DMS153 treated with DMSO at 0.1 percent for 48 hours (cell line): ENCODE data around the gene HSPB9.
"Not testable (repeated sequence)": the region's sequence is repeated elsewhere in the genome, so short reads cannot be mapped to it uniquely, and the experiment has no call there.

Source experiments
- DNase-seq: peaks from one replicate; lab custom pipeline; 2025; ENCODE audit not compliant: unreplicated experiment; lab: John Stamatoyannopoulos, UW

Gene HSPB9

GRCh38 chr17:42141382-42141781, 18.8 kb downstream of the HSPB9 start:
- DNase-seq: no peak

GRCh38 chr17:42142371-42142896, 19.8 kb downstream of the HSPB9 start:
- no peak for DNase-seq

DNA sequence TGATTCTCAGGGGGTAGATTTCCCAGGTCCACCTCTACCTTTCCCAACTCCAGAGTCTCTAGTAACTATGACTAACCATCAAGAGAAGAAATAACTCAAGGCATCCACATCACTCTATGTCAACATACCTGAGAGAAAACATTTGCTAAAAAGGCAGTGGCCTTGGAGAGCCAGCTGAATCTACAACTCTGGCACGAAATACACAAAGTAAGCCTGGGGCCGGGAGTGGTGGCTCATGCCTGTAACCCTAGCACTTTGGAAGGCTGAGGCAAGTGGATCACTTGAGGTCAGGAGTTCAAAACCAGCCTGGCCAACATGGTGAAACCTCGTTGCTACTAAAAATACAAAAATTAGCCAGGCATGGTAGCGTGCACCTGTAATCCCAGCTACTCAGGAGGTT, 20.5 kb downstream of the HSPB9 start:
- not testable (repeated sequence) for DNase-seq

DNA sequence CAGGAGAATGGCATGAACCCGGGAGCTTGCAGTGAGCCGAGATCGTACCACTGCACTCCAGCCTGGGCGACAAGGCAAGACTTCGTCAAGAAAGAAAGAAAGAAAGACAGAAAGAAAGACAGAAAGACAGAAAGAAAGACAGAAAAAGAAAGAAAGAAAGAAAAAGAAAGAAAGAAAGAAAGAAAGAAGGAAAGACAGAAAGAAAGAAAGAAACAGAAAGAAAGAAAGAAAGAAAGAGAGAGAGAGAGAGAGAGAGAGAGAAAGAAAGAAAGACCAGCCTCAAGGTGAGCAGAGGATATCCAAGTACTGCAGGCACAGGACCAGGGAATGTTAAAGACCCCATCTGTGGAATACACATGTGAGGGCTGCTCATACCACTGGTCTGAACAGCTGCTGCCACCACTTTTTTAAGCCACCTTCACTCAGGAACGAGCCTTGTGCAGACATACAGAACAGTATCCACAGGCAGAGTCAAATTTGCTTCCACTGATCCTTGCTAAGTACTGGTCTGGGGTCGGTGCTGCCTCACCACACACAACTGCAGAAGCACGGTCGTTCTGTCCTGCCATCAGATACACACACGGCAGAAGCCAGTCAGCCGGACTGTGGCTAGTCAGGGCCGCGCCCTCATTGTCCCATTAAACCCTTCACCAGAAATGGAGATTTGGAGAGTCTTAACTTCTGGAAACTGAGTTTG, 24.5 kb downstream of the HSPB9 start:
- DNase-seq: no peak

DNA sequence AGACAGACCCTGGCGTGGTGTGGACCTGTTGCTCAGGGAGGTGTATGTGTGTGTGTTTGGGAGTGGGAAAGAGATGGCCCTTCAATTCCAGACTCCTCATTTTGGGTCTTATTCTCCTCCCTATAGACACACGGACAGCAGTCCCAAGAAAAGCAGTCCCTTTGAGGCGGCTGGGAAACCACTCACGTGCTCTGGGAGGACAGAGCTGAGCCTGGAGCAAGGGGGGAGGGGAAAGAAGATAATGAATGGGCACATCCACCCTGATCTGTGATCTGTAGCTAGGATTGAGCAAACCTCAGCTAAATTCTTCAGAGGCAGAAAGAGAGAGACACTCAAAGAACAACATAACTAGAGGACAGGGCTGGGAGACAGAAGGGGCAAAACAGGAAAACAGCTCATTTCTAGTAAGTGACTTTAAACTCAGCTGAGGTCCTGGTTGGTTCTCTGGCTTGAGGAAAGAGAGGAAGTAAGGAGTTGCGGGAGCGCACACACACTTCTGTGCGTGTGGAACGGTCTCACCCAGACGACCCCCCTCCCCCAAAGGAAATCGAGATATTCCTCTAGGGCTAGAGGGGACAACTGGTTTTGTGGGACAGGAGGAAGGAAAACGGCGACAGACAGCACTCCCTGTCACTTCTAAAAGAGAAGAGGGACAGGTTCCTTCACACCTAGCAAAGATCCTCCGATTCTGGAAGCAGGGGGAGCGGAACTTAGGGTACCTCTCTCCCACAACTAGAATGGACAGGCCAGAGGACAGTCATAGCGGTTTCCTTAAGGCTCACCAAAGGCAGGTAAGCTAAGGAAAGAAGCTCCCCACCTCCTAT, 31.5 kb downstream of the HSPB9 start:
- DNase-seq: no peak

GRCh38 chr17:42155614-42156045, 33.0 kb downstream of the HSPB9 start:
- DNase-seq: no peak

DNA sequence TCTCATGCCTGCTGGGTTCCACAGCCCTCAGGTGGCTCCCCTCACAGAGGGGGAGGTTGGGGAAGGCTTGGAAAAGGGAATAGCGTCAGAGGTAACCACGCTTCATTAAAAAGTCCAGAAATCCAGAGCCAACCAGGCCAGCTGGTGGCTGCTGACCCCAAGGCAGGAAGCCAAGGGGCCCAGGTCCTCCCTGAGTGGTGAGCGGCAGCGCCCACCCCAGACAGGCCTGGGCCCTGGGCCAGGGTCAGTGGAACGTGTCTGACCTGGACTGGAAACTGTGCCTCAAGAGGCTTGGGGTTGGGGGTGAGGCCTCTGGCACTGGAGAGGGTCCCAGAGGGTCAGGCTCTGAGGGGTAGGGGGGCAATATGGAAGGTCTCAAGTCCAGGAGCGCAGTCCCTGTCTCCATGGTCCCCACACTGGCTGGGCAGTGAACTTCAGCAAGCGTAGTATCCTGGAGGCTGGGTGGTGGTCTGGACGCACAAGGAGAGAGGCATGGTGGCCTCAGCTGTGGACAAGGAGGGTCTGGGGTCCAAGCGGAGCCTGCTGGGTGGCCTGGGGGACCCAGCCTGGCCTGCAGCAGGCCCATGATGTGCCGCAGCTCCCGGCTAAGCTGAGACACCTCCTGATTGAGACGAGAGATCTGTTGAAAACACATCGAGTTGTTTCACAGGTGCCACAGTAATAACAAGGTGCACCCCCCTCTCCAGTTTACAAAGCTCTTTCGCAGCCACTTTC, 37.4 kb downstream of the HSPB9 start:
- DNase-seq: no peak

DNA sequence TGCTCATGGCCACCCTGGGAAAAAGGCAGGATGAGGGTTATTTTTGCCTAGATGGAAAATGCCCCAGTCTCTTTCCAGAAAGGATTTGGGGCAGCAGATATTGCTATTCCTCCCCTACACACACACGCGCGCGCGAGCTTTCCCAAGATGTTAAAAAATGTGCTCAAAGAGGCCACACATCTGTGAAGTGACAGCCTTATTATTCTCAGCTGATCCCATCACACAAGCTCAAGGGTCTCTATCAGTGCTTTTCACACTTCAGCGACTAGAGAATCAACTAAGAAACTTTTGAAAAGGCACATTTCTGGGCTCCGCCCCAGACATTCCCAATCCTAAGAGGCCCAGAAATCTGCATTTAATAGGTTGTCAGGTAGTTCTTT, 37.9 kb downstream of the HSPB9 start:
- no peak for DNase-seq

DNA sequence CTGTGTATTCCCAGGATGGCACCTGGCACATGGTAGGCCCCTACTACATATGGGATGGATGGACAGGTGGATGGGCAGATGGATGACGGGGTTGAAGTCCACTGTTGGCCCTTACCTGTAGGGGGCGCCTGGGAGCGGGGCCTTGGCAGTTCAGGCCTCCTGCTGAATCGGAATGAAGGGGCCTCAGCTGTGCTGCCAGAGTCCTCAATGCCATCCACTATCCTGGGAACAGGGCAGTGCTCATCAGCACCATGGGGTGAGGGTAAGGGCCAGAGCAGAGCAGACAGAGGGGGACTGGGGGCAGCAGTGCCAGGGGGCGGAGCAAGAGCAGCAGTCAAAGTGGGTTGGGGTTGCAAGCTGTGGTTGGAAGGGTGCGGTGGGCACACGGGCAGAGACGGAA, 40.5 kb downstream of the HSPB9 start:
- DNase-seq: no peak

DNA sequence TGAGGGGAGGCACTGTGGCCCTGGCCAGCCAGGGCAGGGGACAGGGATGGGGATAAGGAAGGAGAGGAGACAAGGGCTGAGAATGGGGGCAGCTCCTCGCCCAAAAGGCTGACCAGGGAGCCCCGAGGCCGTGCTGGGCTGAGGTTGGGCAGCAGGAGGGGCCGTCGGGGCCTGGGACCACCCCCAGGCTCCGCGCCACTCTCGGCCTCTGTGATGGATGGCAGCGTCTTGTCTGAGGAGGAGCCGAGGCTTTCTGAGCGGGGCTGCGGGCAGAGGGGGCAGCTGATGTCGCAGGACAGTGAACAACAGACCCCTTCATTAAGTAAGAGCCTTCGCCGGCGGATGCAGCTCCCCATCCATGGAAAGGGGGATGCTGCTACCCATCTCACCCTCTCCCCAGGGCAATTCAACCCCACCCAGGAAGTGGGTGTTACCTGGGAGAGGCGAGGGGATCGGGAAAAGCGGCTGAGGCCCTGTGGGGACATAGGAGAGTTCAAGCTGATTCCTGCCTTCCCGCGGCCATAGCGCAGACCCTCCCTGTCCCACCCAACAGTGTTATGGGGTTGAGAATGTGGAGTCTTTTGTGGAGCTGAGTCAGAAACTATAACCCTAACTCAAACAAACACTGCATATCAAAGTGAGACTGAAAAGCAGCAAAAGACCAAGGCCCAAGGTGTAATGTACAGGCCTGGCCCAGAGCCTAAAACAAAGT, 41.2 kb downstream of the HSPB9 start:
- DNase-seq: no peak

DNA sequence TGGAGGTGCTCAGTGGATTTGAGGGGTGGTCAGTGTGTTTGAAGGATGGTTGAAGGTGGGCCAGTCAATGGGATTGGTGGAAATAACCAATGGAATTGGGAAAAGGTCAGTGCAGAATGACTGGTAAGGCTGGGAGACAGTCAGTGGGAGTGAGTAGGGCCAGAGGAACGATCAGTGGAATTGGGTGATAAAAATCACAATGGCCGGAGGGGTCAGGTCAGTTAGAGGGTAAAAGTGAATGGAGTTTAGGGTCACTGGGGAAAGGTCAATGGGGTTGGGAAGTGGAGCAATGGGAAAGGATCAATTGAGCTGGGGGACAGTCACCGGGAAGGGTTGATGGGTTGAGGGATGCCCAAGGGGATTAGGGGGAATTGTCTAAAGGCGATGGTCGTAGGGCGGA, 43.1 kb downstream of the HSPB9 start:
- no peak for DNase-seq

DNA sequence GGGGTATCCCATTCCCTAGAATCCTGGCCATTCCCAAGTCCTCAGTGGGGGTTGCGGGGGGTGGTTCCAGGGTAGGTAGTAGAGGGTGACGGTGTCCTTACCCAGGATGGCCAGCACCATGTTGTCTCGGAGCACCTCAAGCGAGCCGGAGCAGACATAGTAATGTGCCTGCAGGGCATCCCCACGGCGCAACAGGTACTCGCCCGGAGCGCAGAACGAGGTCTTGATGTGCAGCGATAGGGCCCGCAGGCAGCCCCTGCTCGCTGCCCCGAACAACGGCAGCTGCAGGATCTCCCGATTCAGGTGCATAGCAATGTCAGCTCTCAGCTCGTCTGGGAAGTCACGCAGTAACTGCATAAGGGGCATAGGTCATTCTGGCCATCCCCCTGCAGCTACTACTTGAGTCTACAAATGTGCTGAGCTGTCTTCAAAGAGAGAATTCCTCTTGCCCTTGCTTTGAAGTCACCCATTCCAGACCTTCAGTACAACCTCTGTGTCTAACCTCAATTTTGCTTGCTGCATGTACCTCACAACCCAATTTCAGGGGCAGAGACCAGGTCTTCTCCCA, 43.7 kb downstream of the HSPB9 start:
- no peak for DNase-seq

DNA sequence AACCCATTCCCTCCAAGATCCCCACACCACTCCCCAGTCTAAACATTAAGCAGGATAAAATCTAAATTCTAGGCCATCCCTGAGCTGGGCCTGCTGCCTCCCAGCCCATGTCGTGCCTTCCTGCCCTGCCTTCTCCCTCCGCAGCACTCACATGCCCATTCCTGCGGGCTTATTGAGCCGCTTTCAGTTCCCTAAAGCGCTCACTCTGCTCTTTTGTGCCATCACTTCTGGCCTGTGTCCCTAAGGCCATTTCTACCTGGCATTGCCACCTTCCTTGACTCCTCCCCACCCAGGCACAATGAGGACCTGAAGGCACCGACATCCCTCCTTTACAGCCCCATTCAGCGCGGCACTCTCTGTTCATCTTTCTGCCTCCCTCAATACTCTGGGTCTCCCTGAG, 45.2 kb downstream of the HSPB9 start:
- DNase-seq: no peak

DNA sequence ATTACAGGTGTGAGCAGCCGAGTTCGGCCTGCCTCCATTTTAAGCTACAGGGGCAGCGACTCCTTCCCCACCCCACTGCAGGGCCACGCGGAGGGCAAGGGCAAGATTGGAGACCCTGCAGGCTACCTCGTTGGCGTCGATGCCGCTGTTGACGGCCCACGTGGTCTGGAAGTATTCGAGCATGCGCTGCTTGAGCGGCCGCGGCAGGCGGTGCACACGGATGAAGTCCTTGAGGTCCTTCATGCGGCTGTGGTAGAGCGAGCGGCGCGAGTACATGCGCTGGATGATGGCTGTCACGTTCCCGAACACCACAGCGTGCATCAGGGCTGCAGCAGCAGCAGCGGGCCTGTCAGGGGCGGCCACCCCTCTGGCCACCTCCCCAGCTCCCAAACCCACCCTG, 46.7 kb downstream of the HSPB9 start:
- no peak for DNase-seq

DNA sequence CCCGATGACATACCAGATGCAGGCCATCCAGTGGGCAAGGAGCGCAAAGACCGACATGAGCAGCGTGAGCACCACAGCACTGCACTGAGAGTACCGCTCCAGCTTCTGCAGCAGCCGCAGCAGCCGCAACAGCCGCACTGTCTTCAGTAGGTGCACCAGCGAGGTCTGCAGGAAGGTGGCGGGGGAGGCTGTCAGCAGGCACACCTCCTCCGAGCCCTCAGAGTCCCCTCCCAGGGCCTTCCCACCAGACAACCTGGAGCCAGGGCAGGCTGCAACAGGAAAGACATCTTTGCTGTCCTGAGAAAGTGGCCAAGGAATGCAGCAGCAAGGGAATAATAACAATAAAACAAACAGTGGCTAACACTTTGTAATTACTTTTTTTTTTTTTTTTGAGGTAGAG, 49.2 kb downstream of the HSPB9 start:
- no peak for DNase-seq
